Measurements from ENCODE around the gene SUSD1. TPM values are rescaled to one million over a fixed set of nuclear protein-coding genes. Genes with fewer than 3 reads are reported as not detected.

The SUSD1 gene
- polyA plus RNA-seq, 1 of the 3 experiments (the other 2 are of a cell fraction) = 8.2 TPM

DNA sequence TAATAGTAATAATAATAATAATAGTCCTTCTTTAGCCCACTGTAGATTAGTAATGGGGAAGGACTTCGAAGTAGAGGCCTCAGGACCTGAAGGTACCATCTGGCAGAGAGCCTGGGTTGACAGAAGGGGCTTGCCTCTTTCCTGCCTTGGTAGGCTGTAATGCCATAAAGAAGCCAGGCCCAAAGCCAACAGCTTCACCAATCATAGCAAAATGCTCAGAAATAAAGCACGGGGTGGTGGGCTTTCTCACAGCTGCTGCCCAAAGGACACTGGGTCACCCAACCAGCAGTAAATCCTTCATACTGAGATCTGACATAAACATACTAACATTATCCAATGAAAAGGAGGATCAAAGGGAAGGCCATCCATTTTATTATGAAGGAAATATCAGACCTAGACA, 70.7 kb downstream of the SUSD1 start:
- H3K4me3 ChIP-seq (ENCODE audit: low read depth in 2 of 2, low read length in 1 of 2) = no peak overlapping the region
- H3K4me2 ChIP-seq = no peak overlapping the region
- TF ChIP-seq, protein P1, sequence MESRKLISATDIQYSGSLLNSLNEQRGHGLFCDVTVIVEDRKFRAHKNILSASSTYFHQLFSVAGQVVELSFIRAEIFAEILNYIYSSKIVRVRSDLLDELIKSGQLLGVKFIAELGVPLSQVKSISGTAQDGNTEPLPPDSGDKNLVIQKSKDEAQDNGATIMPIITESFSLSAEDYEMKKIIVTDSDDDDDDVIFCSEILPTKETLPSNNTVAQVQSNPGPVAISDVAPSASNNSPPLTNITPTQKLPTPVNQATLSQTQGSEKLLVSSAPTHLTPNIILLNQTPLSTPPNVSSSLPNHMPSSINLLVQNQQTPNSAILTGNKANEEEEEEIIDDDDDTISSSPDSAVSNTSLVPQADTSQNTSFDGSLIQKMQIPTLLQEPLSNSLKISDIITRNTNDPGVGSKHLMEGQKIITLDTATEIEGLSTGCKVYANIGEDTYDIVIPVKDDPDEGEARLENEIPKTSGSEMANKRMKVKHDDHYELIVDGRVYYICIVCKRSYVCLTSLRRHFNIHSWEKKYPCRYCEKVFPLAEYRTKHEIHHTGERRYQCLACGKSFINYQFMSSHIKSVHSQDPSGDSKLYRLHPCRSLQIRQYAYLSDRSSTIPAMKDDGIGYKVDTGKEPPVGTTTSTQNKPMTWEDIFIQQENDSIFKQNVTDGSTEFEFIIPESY (IDR thresholded peaks at IDR 0.05; ENCODE audit: borderline replicate concordance, low read depth) = no peak
- TF ChIP-seq RXRA (IDR thresholded peaks at IDR 0.05; ENCODE audit: borderline replicate concordance, low read depth) (no peak), FOSL2 (IDR thresholded peaks at IDR 0.05; ENCODE audit: borderline replicate concordance, low read depth) (no peak), CHD2 (IDR thresholded peaks at IDR 0.05; ENCODE audit: low read length, partially characterized antibody) (no peak), MEF2A (IDR thresholded peaks at IDR 0.05; ENCODE audit: borderline replicate concordance, low read depth) (no peak), IRF3 (IDR thresholded peaks at IDR 0.05; ENCODE audit: low read depth, low read length) (no peak), FOXM1 (IDR thresholded peaks at IDR 0.05; ENCODE audit: low read depth) (no peak), PBX3 (IDR thresholded peaks at IDR 0.05) (no peak)
- TF ChIP-seq, protein P2, sequence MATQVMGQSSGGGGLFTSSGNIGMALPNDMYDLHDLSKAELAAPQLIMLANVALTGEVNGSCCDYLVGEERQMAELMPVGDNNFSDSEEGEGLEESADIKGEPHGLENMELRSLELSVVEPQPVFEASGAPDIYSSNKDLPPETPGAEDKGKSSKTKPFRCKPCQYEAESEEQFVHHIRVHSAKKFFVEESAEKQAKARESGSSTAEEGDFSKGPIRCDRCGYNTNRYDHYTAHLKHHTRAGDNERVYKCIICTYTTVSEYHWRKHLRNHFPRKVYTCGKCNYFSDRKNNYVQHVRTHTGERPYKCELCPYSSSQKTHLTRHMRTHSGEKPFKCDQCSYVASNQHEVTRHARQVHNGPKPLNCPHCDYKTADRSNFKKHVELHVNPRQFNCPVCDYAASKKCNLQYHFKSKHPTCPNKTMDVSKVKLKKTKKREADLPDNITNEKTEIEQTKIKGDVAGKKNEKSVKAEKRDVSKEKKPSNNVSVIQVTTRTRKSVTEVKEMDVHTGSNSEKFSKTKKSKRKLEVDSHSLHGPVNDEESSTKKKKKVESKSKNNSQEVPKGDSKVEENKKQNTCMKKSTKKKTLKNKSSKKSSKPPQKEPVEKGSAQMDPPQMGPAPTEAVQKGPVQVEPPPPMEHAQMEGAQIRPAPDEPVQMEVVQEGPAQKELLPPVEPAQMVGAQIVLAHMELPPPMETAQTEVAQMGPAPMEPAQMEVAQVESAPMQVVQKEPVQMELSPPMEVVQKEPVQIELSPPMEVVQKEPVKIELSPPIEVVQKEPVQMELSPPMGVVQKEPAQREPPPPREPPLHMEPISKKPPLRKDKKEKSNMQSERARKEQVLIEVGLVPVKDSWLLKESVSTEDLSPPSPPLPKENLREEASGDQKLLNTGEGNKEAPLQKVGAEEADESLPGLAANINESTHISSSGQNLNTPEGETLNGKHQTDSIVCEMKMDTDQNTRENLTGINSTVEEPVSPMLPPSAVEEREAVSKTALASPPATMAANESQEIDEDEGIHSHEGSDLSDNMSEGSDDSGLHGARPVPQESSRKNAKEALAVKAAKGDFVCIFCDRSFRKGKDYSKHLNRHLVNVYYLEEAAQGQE (IDR thresholded peaks at IDR 0.05; ENCODE audit: low read depth, low read length) = no peak
- DNase-seq = no peak
- no peaks in the 10 kb centered on the region for H3K27me3 ChIP-seq (ENCODE audit: insufficient read depth)
- no peaks in the 10 kb centered on the region for H3K4me1 ChIP-seq (ENCODE audit: control insufficient read depth in 1 of 2, insufficient read depth in 2 of 2, low read depth in 1 of 2, low read length in 1 of 2)
- no peaks in the 10 kb centered on the region for H3K9me2 ChIP-seq
- H4K20me1 ChIP-seq (ENCODE audit: insufficient read depth) = no peaks in the 10 kb centered on the region
- H3K9ac ChIP-seq = no peak overlapping the region
- H2AFZ ChIP-seq (ENCODE audit: low read depth) = no peak overlapping the region
- H3K36me3 ChIP-seq (replicated peaks in 1 of 2; ENCODE audit: control insufficient read depth in 1 of 2, insufficient read depth in 2 of 2, low read length in 1 of 2) = no peaks in the 10 kb centered on the region
- POLR2A ChIA-PET = no interaction called here
- WGBS (ENCODE audit: low lambda C conversion rate) = 79% methylated on average over 2 of the region's 2 CpGs
- peaks cover 3% of the 10 kb centered on the region for H3F3A ChIP-seq (replicated peaks; ENCODE audit: insufficient read depth)
- no peak overlapping the region for H3K27ac ChIP-seq (ENCODE audit: low read depth in 2 of 2, low read length in 1 of 2)
- H3K79me2 ChIP-seq (ENCODE audit: insufficient read depth) = no peaks in the 10 kb centered on the region
- CTCF ChIA-PET = no interaction called here
- no peaks in the 10 kb centered on the region for H3K9me3 ChIP-seq

Data from SK-N-SH (cell line).